ENCODE results near the gene TTLL4.

Gene TTLL4

DNA sequence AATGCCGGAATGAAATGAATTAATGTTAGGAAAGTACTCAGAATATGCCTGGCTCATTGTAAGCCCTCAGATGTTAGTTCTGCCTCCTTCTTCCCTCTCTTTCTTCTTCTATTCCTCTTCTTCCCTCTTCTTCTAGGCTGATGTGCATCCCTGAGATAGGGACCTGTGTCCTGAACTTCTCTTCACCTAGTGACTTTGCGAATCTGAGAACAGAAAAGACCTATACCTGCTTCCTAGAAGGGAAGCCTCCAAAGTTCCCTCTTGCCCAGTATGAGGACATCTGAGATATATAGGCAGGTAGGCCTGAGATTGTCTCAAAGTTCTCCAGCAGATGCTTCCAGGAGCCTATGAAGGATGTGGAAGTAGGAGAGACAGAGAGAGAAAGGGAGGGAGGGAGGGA, 63.2 kb downstream of the TTLL4 start:
- Histone ChIP-seq H3K9me3 (ENCODE audit: control insufficient read depth, low read length) (peaks cover 18% of the 10 kb centered on the region), H3K27ac (ENCODE audit: low read length, poor library complexity, severe bottlenecking) (no peak overlapping the region), H3K36me3 (ENCODE audit: control insufficient read depth in 1 of 2, insufficient read depth in 2 of 2, low read depth in 1 of 2, low read length in 2 of 2) (no peaks in the 10 kb centered on the region), H2AK5ac (ENCODE audit: low read length, severe bottlenecking) (no peak overlapping the region), H4K91ac (ENCODE audit: low read length) (no peak overlapping the region), H3K27me3 (ENCODE audit: control insufficient read depth in 1 of 2, insufficient read depth in 1 of 2, low read length in 2 of 2) (no peaks in the 10 kb centered on the region), H2BK120ac (ENCODE audit: low read depth, low read length) (no peak overlapping the region), H3K79me1 (replicated peaks; ENCODE audit: low read length, poor library complexity, severe bottlenecking) (no peaks in the 10 kb centered on the region), H3K18ac (ENCODE audit: low read depth in 1 of 2, low read length in 2 of 2) (no peak overlapping the region), H3K4me3 (ENCODE audit: insufficient read depth in 1 of 2, low read depth in 1 of 2, low read length in 2 of 2) (no peak overlapping the region), H3K9ac (ENCODE audit: low read length) (no peak overlapping the region), H2AFZ (ENCODE audit: low read depth, low read length) (no peak overlapping the region), H2BK15ac (ENCODE audit: low read depth, poor library complexity, severe bottlenecking) (no peak overlapping the region), H3K4me2 (ENCODE audit: low read length, poor library complexity, severe bottlenecking) (no peak overlapping the region), H4K8ac (ENCODE audit: low read length) (no peak overlapping the region), H3K4ac (ENCODE audit: low read depth in 1 of 2, low read length in 2 of 2) (no peak overlapping the region), H3K14ac (ENCODE audit: low read length in 2 of 2) (no peak overlapping the region), H2BK12ac (ENCODE audit: low read length in 2 of 2) (no peak overlapping the region), H3K4me1 (ENCODE audit: control insufficient read depth, insufficient read depth, low read depth, low read length) (no peaks in the 10 kb centered on the region), H3K23ac (ENCODE audit: low read length in 2 of 2) (no peak overlapping the region), H2BK5ac (ENCODE audit: low read depth, low read length, poor library complexity, severe bottlenecking) (no peak overlapping the region)
- no peak for DNase-seq
- WGBS: no CpG with 5 or more reads among the region's 2 CpGs

DNA sequence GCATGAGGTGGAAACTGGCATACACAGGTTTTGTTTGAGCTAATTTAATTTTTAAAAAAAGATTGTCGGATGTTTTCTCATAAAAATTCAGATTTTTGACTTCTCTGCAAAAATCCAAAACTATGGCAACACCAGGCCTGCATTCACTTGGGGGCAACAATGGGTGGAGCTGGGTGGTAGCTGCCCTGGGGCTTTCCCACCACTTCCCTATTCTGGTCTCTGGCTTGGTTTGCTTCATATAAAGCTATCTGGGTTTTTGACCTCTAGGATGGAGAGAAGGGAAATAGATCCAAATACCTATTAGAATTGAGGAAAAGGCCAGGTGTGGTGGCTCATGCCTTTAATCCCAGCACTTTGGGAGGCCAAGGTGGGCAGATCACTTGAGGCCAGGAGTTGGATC, 65.9 kb downstream of the TTLL4 start:
- Histone ChIP-seq H2BK15ac (ENCODE audit: low read depth, poor library complexity, severe bottlenecking) (no peak overlapping the region), H2BK12ac (ENCODE audit: low read length in 2 of 2) (no peak overlapping the region), H3K9me3 (ENCODE audit: control insufficient read depth, low read length) (peaks cover 18% of the 10 kb centered on the region), H3K23ac (ENCODE audit: low read length in 2 of 2) (no peak overlapping the region), H3K14ac (ENCODE audit: low read length in 2 of 2) (no peak overlapping the region), H2AK5ac (ENCODE audit: low read length, severe bottlenecking) (no peak overlapping the region), H4K91ac (ENCODE audit: low read length) (no peak overlapping the region), H3K18ac (ENCODE audit: low read depth in 1 of 2, low read length in 2 of 2) (no peak overlapping the region), H3K36me3 (ENCODE audit: control insufficient read depth in 1 of 2, insufficient read depth in 2 of 2, low read depth in 1 of 2, low read length in 2 of 2) (no peaks in the 10 kb centered on the region), H2BK5ac (ENCODE audit: low read depth, low read length, poor library complexity, severe bottlenecking) (no peak overlapping the region), H4K8ac (ENCODE audit: low read length) (no peak overlapping the region), H3K4ac (ENCODE audit: low read depth in 1 of 2, low read length in 2 of 2) (no peak overlapping the region), H3K4me2 (ENCODE audit: low read length, poor library complexity, severe bottlenecking) (no peak overlapping the region), H3K27me3 (ENCODE audit: control insufficient read depth in 1 of 2, insufficient read depth in 1 of 2, low read length in 2 of 2) (no peaks in the 10 kb centered on the region), H3K79me1 (replicated peaks; ENCODE audit: low read length, poor library complexity, severe bottlenecking) (no peaks in the 10 kb centered on the region), H2BK120ac (ENCODE audit: low read depth, low read length) (no peak overlapping the region), H3K4me3 (ENCODE audit: insufficient read depth in 1 of 2, low read depth in 1 of 2, low read length in 2 of 2) (no peak overlapping the region), H3K4me1 (ENCODE audit: control insufficient read depth, insufficient read depth, low read depth, low read length) (no peaks in the 10 kb centered on the region), H3K9ac (ENCODE audit: low read length) (no peak overlapping the region), H3K27ac (ENCODE audit: low read length, poor library complexity, severe bottlenecking) (no peak overlapping the region), H2AFZ (ENCODE audit: low read depth, low read length) (no peak overlapping the region)
- WGBS: 100% methylated on average over 1 of the region's 1 CpG
- no peak for DNase-seq

DNA sequence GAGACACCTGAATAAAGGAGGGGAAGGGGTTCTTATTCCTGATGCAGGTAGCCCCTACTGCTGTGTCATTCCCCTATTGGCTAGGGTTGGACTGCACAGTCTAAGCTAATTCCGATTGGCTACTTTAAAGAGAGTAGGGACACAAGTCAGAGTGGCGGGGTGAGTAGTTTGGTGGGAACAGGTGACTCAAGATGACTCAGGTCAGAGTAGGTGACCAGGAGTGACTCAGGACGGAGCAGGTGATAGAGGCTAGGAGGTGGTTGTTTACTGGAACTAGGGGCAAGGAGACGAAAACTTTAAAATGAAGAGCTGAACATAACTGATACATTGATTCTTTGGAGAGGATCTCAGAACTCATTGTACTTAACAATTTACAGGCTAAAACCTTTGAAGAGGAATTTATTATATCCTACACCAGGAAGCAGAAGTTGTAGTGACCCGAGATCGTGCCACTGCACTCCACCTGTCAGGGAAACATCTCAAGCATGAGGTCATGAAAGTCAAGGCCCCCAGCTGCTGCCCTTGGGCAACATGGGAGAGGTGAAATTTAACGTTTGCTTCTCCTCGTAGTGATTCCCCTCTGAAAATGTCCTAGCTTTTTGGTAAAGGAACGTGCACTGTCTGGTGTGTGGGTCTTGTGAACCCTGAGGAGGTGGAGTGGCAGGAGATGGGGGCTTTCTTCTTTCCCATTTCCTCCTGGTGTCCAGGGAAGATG, 66.8 kb downstream of the TTLL4 start:
- H2BK12ac ChIP-seq (ENCODE audit: low read length in 2 of 2): no peak overlapping the region
- no peak overlapping the region for H3K4ac ChIP-seq (ENCODE audit: low read depth in 1 of 2, low read length in 2 of 2)
- H4K8ac ChIP-seq (ENCODE audit: low read length): no peak overlapping the region
- no peaks in the 10 kb centered on the region for H3K36me3 ChIP-seq (ENCODE audit: control insufficient read depth in 1 of 2, insufficient read depth in 2 of 2, low read depth in 1 of 2, low read length in 2 of 2)
- no peak overlapping the region for H2BK5ac ChIP-seq (ENCODE audit: low read depth, low read length, poor library complexity, severe bottlenecking)
- H3K9ac ChIP-seq (ENCODE audit: low read length): no peak overlapping the region
- peaks cover 4% of the 10 kb centered on the region for H3K4me1 ChIP-seq (ENCODE audit: control insufficient read depth, insufficient read depth, low read depth, low read length)
- no peak overlapping the region for H3K27ac ChIP-seq (ENCODE audit: low read length, poor library complexity, severe bottlenecking)
- no peak overlapping the region for H3K23ac ChIP-seq (ENCODE audit: low read length in 2 of 2)
- H3K18ac ChIP-seq (ENCODE audit: low read depth in 1 of 2, low read length in 2 of 2): no peak overlapping the region
- no peak overlapping the region for H2BK15ac ChIP-seq (ENCODE audit: low read depth, poor library complexity, severe bottlenecking)
- no peak overlapping the region for H3K4me2 ChIP-seq (ENCODE audit: low read length, poor library complexity, severe bottlenecking)
- H3K4me3 ChIP-seq (ENCODE audit: insufficient read depth in 1 of 2, low read depth in 1 of 2, low read length in 2 of 2): peak overlapping the region in 1 of 2 experiments; percentile 33
- H2AK5ac ChIP-seq (ENCODE audit: low read length, severe bottlenecking): no peak overlapping the region
- no peaks in the 10 kb centered on the region for H3K27me3 ChIP-seq (ENCODE audit: control insufficient read depth in 1 of 2, insufficient read depth in 1 of 2, low read length in 2 of 2)
- H3K79me1 ChIP-seq (replicated peaks; ENCODE audit: low read length, poor library complexity, severe bottlenecking): peaks cover 5% of the 10 kb centered on the region
- H2BK120ac ChIP-seq (ENCODE audit: low read depth, low read length): no peak overlapping the region
- DNase-seq: no peak
- peaks cover 18% of the 10 kb centered on the region for H3K9me3 ChIP-seq (ENCODE audit: control insufficient read depth, low read length)
- WGBS: 95% methylated on average over 7 of the region's 9 CpGs
- H4K91ac ChIP-seq (ENCODE audit: low read length): no peak overlapping the region
- H3K14ac ChIP-seq (ENCODE audit: low read length in 2 of 2): no peak overlapping the region
- H2AFZ ChIP-seq (ENCODE audit: low read depth, low read length): no peak overlapping the region

DNA sequence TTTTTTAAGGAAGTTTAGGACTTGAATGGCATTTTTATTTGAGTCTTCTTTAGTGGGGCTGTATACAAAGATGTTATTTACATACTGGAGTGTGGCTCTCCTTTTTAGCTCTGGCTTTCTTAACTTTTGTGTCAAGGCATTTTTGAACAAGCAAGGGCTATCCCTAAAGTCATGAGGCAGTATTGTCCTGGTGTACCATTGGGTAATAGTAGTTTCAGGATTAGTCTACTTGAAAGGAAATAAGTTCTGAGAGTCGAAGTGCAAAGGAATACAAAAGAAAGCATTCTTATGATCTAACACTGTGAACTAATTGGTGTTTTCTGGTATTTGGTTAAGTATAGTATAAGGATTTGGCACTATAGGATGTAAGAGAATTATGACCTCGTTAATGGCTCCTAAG, 69.4 kb downstream of the TTLL4 start:
- WGBS: 95% methylated on average over 1 of the region's 2 CpGs
- peaks cover 13% of the 10 kb centered on the region for H3K4me1 ChIP-seq (ENCODE audit: control insufficient read depth, insufficient read depth, low read depth, low read length)
- no peak overlapping the region for H3K27ac ChIP-seq (ENCODE audit: low read length, poor library complexity, severe bottlenecking)

More for the DNA sequence above, 69.4 kb downstream of the TTLL4 start:
- no peak overlapping the region for H3K4me2 ChIP-seq (ENCODE audit: low read length, poor library complexity, severe bottlenecking)
- H2BK120ac ChIP-seq (ENCODE audit: low read depth, low read length): no peak overlapping the region
- H3K14ac ChIP-seq (ENCODE audit: low read length in 2 of 2): no peak overlapping the region
- no peak overlapping the region for H2AFZ ChIP-seq (ENCODE audit: low read depth, low read length)
- H2BK5ac ChIP-seq (ENCODE audit: low read depth, low read length, poor library complexity, severe bottlenecking): no peak overlapping the region
- H3K27me3 ChIP-seq (ENCODE audit: control insufficient read depth in 1 of 2, insufficient read depth in 1 of 2, low read length in 2 of 2): no peaks in the 10 kb centered on the region
- no peak overlapping the region for H2BK12ac ChIP-seq (ENCODE audit: low read length in 2 of 2)
- H3K4me3 ChIP-seq (ENCODE audit: insufficient read depth in 1 of 2, low read depth in 1 of 2, low read length in 2 of 2): no peak overlapping the region
- no peak overlapping the region for H3K4ac ChIP-seq (ENCODE audit: low read depth in 1 of 2, low read length in 2 of 2)
- H3K23ac ChIP-seq (ENCODE audit: low read length in 2 of 2): no peak overlapping the region
- DNase-seq: no peak
- H4K8ac ChIP-seq (ENCODE audit: low read length): no peak overlapping the region
- H2BK15ac ChIP-seq (ENCODE audit: low read depth, poor library complexity, severe bottlenecking): no peak overlapping the region
- H2AK5ac ChIP-seq (ENCODE audit: low read length, severe bottlenecking): no peak overlapping the region
- peaks cover 18% of the 10 kb centered on the region for H3K9me3 ChIP-seq (ENCODE audit: control insufficient read depth, low read length)
- peaks cover 8% of the 10 kb centered on the region for H3K79me1 ChIP-seq (replicated peaks; ENCODE audit: low read length, poor library complexity, severe bottlenecking)
- H3K18ac ChIP-seq (ENCODE audit: low read depth in 1 of 2, low read length in 2 of 2): no peak overlapping the region
- H3K36me3 ChIP-seq (ENCODE audit: control insufficient read depth in 1 of 2, insufficient read depth in 2 of 2, low read depth in 1 of 2, low read length in 2 of 2): no peaks in the 10 kb centered on the region
- H3K9ac ChIP-seq (ENCODE audit: low read length): no peak overlapping the region
- H4K91ac ChIP-seq (ENCODE audit: low read length): no peak overlapping the region
